GM04503 (cell line): ENCODE results near the gene AOPEP.
A peak's percentile ranks its signal among the peaks of the same experiment; 100 is the strongest.

ENCODE experiments used
- DNase-seq: peaks from one replicate; pipeline ENCODE4 v3.0.0-alpha.2; 2012; ENCODE audit warnings: low read depth

Gene AOPEP

DNA sequence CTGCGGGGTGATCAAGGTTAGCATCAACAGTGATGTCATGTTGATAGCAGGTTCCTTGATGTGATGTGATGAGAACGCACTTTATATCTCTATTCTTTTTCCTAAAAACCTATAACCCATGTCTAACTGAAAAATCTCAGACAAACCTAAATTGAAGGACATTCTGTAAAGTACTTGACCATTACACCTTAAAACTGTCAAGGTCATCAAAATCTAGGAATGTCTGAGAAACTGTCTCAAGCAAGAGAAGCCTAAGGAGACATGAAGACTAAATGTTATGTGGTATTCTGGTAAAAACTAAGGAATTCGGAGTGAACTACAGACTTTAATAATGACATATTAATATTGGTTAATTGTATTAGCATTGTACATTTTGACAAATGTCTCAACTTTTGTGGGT is 170.0 kb downstream of the AOPEP start:
- DNase-seq, result no peak

DNA sequence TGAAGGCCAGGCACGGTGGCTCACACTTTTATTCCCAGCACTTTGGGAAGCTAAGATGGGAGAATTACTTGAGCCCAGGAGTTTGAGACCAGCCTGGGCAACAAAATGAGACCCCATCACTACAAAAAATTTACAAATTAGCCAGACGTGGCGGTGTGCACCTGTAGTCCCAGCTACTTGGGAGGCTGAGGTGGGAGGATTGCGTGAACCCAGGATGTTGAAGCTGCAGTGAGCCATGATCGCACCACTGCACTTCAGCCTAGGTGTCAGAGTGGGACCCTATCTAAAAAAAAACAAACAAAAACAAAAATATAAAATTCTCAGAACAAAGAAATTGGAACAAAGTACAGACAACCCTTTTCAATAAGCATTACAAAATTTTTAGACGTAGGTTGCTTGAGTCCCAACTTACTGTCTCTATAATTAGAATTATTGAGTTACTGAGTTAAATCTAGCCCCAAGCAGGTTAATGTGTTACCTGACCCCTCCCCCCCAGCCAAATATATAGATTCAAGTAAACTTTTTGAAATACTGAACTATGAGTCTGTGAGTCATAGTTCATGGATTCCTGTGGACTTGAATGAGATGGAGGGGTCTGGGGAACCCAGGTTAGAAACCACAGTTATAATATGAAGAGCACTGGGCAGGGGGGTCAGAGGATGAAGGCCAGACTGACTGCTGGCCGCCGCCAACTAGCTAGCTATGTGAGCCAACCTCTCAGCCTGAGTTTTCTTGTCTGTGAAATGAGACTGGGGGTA is 173.1 kb downstream of the AOPEP start:
- no peak for DNase-seq

DNA sequence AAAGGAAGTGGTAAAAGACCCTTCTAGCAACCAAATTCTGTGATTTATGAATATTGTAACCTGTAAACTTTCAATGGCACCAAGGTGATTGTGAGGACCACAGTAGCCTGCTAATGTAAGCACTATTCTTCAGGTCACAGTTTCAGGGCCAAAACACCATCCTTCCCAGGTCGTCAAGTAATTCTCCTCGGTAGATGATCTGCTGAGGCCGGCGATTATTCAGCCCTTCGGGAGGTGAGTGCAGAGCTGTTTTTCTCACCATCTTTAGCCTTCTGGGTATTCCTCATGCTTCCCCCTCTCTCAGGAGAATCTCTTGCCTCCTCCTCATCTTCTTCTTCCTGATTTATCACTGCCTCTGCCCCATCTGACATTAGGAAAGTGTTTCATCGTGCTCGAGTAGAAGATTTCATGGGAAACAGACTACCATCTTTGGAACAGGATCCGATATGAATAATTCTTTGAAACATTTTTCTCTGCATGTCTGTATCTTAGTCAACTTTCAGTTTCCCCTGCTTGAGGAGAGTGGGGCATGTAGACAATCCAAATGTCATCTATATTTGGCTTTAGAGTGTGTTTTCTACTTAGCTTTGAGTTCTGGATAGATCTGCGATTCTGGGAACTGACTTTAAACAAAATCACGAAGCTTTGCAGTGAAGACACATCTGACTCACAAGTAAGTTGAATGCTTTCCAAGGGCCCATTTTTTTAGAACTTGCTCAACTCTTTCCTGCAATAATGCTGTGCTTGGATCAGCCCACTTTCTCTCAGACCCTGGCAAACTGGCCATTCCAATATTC is 173.9 kb downstream of the AOPEP start:
- peak; percentile 96 for DNase-seq

DNA sequence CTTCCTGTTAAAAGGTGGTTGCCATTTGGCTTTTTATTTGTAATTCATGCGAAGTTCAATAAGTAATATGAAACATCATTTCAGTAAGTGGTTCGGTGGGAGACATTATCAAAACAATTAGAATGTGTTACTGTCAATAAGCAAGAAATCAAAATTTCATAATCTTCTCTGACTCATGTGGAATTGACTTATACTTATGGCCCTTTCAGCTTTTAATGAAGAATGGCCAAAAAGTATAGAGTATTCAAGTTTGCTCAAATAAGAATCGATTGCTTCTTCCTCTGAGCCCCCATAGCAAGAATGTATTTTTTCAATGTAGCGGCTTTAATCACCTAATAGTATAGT is 174.5 kb downstream of the AOPEP start:
- no peak for DNase-seq

DNA sequence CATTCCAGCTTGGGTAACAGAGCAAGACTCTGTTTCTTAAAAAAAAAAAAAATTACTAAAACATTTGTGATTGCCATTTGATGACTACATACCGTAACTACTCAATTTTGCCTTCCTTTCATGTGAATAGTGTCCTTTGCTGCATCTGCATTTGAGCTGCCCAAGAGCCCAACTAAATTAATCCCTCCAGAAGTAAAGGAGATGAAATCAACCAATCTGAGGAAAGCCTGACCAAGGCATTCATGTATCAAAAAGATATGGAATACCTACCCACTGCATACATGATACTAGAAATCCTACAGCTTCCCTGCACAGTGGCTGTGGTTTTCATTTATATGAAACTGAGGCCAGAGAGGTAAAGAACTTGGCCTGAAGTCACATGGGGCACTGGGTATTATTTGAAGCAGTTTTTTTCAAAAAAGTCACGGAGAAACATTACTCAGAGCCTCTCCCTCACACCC is 177.5 kb downstream of the AOPEP start:
- DNase-seq, result peak; percentile 75

DNA sequence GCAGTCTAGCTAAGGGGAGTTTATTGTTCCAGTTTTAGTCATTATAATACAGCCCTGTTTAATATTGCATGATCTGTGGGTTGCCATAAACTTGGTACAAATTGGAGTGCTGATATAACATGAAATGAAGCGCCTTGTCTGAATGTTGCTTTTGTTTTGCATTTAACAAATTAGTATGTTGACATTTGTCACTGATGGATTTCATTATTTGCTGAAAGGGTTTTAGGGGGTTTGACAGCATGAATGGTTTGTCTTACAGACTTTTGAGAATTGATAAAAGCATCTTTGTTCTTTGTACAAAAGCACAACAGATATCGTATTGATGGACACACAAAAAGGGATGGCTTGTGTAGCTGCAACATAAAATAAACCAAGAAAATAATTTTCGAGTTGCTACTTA is 178.3 kb downstream of the AOPEP start:
- no peak for DNase-seq

DNA sequence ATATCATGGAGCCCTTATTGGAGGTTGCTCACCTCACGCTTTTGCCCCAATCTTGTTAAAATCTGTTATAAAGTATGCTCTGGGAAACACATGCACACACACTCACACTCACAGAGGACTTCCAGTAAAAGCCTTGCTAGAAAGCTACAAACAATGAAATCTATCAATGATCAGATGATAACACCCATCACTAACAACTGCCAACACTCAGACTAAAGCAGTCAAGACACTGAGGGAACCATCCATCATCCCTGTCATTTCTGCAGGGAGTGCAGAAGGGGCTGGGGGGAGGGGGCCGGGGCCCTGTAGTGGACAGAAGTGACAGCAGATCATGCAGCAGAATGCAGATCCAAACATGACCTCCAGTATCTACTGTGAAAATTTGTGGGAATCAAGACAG is 179.1 kb downstream of the AOPEP start:
- DNase-seq, result no peak

DNA sequence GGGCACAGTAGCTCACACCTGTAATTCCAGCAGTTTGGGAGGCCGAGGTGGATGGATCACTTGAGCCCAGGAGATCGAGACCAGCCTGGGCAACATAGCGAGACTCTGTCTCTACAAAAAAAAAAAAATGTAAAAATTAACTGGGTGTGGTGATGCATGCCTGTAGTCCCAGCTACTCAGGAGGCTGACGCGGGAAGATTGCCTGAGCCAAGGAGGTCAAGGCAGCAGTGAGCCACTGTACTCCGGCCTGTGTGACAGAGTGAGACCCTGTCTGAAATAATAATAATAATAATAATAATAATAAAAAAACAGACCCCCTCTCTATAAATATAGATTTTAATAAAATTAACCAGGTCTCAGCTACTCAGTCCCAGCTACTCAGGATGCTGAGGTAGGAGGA is 179.7 kb downstream of the AOPEP start:
- no peak for DNase-seq

DNA sequence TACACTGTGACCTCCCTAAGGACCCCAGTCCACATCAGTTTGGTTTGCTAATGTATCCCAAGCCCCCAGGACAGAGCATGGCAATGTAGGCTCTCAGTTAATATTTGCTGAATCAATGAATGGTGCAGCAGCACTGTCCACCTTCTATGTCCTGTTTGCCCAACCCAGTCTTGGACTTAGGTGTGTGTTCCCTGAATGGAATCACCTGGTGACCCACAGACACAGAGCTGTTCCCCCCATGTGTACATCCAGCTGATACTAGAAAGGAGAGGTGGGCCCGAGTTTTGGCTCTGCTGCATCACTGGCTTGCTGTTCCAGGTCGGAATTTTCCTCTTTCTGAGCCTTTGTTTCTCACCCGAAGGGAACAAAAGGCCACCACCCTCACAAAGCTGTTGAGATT is 180.2 kb downstream of the AOPEP start:
- no peak for DNase-seq

DNA sequence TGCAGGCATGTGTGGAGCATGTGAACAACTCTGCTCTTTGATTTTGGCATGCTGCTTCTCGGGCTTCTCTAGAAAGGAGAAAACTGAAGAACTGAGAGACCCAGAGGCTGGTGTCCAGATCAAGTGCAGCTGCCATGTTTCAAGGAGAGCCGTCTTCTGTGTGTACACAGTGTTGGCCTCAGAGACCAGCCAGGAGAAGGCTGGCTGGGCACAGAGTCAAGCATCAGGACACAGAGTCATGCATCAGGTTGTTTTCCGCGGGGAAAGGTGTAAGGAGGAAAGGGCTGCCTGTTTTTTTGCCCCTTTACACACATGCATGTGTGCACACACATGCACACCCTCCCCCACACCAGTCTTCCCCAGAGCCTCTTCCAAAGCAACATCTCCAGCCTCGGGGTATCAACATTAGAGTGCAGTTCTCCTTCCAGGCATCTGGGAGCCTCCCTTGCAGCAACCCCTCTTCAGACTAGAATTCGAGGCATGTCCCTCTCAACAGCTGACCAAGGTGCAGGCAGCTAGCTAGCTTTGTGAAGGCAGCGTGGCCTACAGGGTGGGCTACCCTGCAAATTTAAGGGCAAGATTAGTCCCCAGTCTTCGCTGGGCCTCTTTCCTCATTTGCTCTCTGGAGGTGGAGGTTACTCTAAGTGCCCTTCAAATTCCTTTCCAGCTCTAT is 180.9 kb downstream of the AOPEP start:
- no peak for DNase-seq

DNA sequence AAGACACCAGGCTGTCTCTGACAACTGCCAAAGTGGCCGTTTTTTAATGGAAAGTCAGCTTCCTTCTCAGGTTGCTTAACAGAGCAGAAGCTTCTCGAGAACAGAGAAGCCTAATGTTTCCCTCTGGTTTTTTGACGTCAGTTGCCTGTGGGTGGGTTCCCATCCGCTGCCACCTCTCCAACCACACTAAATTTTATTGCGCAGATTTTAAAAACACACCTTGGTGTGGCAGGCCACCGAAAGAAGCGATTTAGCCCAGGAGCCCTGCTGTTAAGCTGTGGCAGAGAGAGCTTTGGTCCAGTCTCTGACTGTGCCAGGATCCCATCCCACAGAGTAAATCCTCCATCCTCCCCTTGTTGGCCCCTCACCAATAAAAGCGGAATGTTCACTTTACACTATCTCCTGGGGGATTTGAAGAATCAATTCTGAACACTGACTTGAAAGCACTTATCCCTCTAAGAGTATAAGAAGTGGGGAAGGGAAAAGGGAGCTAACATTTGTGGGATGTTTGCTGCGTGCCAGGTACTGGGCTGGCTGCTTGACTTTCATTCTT is 181.6 kb downstream of the AOPEP start:
- DNase-seq, result no peak

DNA sequence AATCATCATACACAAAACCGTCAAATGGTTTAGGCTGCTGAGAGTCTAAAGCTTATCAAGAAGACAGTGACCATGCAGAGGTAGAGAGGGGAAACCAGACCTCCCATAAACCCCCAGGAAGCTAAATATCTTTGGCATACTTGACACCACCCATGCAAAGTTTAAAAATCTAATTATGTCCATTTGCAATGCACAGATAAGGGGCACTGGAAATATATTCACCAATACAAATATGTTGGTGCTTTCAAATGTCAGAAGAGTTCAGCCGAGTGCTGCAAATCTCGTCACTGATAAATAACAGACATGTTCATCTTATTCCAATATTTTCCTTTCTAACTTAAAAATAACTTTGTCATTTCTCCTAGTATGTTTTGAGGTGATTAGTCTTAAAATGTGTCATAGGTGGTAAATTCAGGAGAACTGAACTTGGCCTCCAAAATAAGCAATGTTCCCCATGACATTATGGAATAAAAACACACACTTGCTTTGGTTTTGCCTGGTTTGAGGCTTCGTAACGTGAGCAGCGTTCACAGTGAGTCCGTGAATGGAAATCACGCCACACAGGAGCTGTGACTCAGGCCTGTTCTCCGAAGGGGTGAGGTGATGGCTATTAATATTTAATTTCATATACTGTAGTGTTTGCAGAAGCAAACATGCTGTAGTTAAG is 182.2 kb downstream of the AOPEP start:
- no peak for DNase-seq

DNA sequence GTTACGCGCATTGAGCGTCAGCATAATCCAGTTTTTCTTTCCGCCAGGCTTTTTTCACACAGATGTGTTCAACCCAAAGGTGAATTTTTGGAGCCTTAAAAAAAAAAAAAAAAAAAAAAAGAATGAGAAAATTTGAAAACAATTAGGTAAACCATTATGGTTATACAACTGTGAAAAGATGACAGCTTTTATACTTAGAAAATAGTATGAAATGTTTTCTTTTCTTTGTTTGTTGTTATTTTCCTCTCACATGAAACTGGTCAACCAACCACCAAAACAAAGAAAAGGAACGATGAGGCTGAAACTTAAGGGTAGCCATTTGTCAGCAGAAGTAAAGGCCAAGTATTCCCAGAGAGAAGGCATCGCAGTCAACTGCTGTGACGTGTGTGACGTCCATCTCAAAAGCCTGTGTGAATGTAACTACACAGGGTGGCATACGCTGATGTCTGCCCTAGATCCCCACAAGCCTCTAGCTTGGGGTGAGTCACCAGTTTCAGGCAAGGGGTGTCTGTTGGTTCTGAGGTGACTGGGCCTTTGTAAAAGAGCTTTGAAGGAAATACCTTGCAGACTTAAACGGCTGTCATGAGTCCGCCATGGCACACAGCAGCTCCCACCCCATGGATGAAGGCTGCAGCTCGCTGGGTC is 182.9 kb downstream of the AOPEP start:
- DNase-seq, result no peak

DNA sequence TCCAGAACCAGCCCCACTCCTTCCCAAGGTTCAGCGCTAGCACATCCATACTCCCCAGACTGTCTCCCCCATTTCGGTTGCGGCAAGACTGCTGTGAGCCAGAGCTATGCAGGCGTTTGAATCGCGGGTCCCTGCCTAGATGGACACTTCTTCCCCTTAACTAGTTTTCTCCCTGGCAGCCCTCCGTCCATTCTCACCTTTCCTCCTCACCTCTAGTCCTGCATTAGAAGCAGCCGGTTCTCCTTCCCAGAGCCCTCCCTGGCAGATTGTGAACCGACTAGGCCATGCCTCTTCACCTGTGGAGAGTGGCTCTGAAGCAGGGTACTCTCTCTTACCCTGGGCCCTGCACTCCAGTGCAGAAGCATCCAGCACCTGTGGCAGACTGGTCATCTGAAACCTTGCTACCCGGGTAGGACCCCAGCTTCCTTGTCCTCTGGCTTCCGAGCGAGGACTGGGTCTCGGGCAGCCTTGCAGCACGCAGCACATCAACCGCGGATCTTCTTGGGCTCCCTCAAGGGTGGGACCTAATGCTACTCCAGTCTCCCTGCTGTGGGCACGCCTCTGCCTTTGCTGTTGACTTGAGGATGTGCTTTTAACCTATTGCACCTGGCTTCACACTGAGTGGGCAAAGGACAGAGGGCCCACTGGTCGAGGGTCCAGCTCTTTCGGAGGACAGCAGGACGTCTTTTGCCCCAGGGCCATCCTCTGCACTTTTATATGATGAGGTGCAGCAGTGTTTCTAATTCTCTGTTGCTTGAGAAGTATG is 183.6 kb downstream of the AOPEP start:
- no peak for DNase-seq

DNA sequence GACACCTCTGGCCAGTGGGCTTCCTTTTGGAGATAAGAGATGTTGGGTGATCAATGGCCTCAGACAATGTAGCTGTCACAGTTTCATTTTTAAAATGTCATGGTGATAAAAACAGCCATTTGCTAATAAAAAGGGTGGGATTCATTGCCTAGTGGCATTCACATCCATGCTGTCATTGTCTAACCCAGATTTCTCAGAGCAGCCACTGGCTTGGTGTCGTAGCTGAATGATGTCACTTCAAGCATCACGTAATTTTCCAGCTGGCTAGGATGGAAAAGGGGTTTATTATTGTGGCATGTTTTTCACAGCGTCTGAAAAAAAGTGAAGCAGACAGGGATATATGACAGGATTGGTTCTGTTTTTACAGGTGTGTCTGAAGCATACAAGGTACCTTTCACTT is 184.7 kb downstream of the AOPEP start:
- DNase-seq, result no peak

DNA sequence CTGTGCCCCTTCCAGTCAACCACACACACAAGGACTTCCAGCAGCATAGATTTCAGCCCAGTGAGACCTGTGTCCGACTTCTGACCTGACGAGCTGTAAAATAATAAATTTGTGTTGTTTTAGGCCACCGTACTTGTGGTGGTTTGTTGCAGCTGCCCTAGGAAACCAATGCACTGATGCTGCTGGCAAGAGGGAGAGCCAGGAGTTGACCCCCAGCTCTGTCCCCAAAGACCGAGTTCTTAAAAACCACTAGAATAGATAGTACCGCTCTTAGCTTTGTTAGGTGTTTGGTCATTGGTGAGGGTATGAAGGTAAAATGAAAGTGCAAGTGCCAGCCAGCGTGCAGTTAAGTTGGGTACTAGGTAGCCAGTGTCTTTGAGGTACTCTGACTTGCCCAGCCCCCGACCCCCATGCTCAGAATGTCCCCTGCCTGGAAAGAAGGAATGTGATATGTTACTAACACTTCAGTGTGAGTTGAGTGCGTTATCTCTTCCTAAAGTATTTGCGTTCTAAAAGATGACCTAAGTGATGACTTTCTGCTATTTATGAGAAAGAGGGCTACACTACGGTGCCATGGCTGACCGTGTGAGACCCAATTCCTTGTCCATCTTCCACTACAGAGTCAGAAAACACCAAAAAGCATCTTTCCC is 185.6 kb downstream of the AOPEP start:
- no peak for DNase-seq

DNA sequence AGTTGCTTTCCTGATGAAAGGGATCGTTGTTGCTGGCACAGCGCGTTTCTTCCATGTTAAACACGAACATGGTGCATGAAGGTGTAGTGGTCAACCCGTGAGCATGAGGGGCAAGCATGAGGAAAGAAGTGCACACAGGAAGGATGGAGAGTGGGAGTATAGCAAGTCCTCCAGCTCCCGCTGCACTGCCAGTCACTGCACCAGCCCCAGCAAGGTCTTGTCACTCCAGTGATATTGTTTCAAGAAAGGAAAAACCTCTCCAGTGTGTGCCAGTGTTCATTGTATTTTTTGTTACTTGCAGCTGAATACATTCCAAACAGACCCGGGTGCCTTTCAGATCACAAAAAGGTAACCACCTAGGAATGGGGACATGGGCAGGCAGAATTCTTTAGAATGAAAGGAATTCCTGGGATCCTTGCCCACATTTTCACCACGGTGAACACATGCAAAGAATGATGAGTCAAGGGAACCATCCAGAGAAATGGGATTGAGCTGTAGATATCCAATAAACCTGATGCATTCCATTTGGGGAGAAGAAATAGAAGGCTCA is 186.3 kb downstream of the AOPEP start:
- peak; percentile 79 for DNase-seq

DNA sequence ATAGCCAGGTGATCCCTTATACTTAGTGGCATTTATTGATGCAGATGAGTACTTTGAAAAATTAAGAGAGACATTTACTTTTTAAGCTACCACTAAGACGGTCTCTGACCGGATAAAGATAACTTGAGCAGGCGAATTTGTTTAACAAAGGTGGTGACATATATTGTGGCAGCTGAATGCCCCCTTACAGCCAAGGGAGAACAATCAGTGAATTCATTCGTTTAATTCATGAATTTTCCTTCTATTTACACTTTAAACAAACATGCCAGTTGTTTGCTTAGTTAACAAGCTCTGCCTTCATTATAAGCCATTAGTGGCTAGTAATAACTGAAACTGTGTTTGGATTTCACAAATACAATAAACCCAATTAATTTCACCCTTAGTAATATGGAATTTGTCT is 187.1 kb downstream of the AOPEP start:
- no peak for DNase-seq

DNA sequence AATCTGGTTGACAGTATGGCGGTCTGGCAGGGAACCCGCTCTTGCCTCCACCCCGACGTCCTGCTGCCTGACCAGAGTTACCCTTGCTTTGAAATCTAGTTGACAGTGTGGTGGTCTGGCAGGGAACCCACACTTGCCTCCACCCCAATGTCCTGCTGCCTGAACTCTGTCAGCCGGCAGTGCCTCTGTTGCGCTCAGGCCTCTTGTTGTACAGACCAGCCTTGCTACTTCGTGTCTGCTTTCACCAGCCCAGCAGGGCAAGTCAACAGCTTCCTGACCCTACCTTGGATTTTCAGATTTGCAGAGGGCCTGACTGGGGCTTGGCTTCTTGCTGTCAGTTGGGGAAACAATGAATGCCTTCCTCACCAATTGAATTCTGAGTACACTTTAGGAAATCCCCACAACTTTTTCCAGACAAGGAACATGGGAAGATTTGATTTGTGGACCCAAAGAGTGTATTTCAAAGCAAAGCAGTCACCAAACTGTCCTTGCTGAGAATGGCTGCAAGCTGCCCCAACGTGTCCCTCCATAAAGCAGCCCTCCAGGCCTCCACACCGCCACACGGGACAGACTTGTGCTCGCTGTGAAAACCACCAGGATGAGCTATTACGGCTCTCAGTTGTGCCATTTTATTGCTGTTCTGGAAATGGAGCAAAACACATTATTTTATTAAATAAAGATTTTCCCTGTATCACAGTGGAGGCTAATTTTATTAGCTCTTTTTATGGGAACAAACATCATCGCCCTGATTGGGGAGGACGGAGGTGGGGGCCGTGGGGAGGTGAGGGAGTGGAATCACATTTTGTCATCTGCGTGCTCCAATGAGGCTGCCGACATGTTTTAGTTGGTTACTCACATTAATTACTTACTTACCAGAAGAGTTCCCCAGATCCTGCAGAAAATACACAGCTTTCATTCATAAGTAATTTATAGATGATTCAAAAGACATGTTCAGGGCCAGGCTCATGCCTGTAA is 189.3 kb downstream of the AOPEP start:
- no peak for DNase-seq
